ENCODE results near the gene SPATA20. TPM values are rescaled to one million over a fixed set of nuclear protein-coding genes. Genes with fewer than 3 reads are reported as not detected.

Gene SPATA20
- total and polyA plus RNA-seq, 2 experiments from 2014 or later, result 89.9 to 146 TPM

DNA sequence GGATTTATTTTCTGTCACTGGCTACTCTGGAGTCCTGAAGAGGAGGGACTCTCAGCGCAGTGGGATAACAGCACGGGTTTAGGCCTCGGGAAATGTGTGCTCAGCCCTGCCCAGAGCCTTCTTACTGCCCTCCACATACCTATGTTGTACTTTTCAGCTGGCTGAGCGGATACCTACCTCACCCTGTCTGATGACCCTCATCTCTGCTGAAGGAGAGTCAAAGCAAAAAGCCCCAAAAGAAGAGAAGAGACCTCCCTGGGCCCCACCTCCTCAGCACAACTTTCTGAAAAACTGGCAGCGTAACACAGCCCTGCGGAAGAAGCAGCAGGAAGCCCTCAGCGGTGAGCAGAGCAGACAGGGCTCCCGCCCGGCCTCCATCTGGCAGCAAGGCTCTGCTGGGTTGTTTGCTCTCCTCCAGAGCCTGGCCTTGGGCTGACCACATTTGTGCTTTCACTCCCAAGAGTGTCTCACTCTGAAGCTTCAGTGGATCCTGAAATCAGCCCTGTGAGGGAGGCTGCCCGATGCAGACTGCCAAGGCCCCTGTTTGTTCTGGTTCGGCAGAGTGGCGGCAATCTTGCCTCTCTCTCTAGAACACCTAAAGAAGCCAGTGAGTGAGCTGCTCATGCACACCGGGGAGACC lies 28.5 kb upstream of the SPATA20 start:
- H3K79me2 ChIP-seq (ENCODE audit: insufficient read depth), result no peaks in the 10 kb centered on the region
- H3K27ac ChIP-seq, result no peak overlapping the region
- H3F3A ChIP-seq (ENCODE audit: insufficient read depth), result no peaks in the 10 kb centered on the region
- no peaks in the 10 kb centered on the region for H3K9me2 ChIP-seq (ENCODE audit: insufficient read depth)
- in situ Hi-C loops (cut with MboI), result loop anchor here (25.0 kb wide), 1 partner anchor 444 kb away; no protein-coding TSS in a partner anchor
- H3K27me3 ChIP-seq (replicated peaks; ENCODE audit: insufficient read depth), result no peaks in the 10 kb centered on the region
- TF ChIP-seq EZH2 (IDR thresholded peaks at IDR 0.05; ENCODE audit: insufficient read depth, poor library complexity, severe bottlenecking) (no peak), EZH2phosphoT487 (IDR thresholded peaks at IDR 0.05; ENCODE audit: insufficient read depth, low read depth) (no peak)
- H2AFZ ChIP-seq, result no peak overlapping the region
- no peaks in the 10 kb centered on the region for H3K36me3 ChIP-seq (ENCODE audit: low read depth)
- no peak for DNase-seq
- WGBS, 2 experiments (ENCODE audit: low coverage in 1 of 2, low lambda C conversion rate in 2 of 2, missing lambda C conversion rate in 2 of 2), result 76 to 83% methylated on average over 11 to 13 of the region's 13 CpGs
- H3K4me3 ChIP-seq, result no peak overlapping the region
- no peaks in the 10 kb centered on the region for H3K9me3 ChIP-seq (ENCODE audit: low read depth)
- no peak overlapping the region for H3K4me2 ChIP-seq (ENCODE audit: unreplicated experiment)
- peaks cover 11% of the 10 kb centered on the region; the same call in 1 of the 2 replicates for H3K4me1 ChIP-seq (ENCODE audit: insufficient read depth)
- H3K9ac ChIP-seq, result no peak overlapping the region
- H4K20me1 ChIP-seq (ENCODE audit: insufficient read depth), result no peaks in the 10 kb centered on the region

DNA sequence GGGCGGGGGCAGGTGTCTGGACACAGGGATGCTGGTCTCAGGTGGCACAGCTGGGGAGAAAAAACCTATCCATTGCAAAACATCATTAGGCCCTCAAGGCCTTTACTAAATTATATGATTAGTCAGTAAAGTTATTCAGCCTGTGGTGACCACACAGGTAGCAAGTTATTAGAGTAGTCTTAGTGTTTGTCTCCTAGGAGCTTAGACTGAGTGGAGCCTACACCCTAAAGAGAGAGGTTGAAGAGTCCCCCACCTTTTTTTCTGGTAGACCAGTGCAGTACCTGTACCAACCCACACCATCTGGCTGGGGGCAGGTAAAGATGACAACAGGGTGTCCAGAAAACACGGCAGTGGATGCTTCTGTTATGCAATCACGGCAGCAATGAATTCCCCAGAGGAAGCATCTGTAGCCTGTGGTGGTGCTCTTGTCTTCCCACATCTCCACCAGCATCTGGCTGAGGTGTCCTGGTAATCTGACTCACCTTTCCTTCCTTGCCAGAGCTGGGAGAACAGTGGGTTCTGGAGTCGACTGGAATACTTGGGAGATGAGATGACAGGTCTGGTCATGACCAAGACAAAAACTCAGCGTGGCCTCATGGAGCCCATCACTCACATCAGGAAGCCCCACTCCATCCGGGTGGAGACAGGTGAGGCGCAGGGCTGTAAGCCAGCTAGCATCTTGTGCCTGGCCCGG lies 27.7 kb upstream of the SPATA20 start:
- H3K4me3 ChIP-seq, result no peak overlapping the region
- 61 to 62% methylated on average over 7 to 8 of the region's 8 CpGs for WGBS, 2 experiments (ENCODE audit: low coverage in 1 of 2, low lambda C conversion rate in 2 of 2, missing lambda C conversion rate in 2 of 2)
- H3F3A ChIP-seq (ENCODE audit: insufficient read depth), result no peaks in the 10 kb centered on the region
- H3K36me3 ChIP-seq (ENCODE audit: low read depth), result no peaks in the 10 kb centered on the region
- TF ChIP-seq EZH2phosphoT487 (IDR thresholded peaks at IDR 0.05; ENCODE audit: insufficient read depth, low read depth), result no peak
- TF ChIP-seq EZH2 (IDR thresholded peaks at IDR 0.05; ENCODE audit: insufficient read depth, poor library complexity, severe bottlenecking), result no peak
- in situ Hi-C loops (cut with MboI), result loop anchor here (25.0 kb wide), 1 partner anchor 443 kb away; no protein-coding TSS in a partner anchor
- no peak overlapping the region for H2AFZ ChIP-seq
- H4K20me1 ChIP-seq (ENCODE audit: insufficient read depth), result no peaks in the 10 kb centered on the region
- no peaks in the 10 kb centered on the region for H3K79me2 ChIP-seq (ENCODE audit: insufficient read depth)
- no peak overlapping the region for H3K9ac ChIP-seq
- H3K9me2 ChIP-seq (ENCODE audit: insufficient read depth), result no peaks in the 10 kb centered on the region
- H3K4me2 ChIP-seq (ENCODE audit: unreplicated experiment), result no peak overlapping the region
- H3K27ac ChIP-seq, result no peak overlapping the region
- H3K9me3 ChIP-seq (ENCODE audit: low read depth), result no peaks in the 10 kb centered on the region
- peak; percentile 39 for DNase-seq
- H3K27me3 ChIP-seq (replicated peaks; ENCODE audit: insufficient read depth), result no peaks in the 10 kb centered on the region
- peaks cover 11% of the 10 kb centered on the region; the same call in 1 of the 2 replicates for H3K4me1 ChIP-seq (ENCODE audit: insufficient read depth)

DNA sequence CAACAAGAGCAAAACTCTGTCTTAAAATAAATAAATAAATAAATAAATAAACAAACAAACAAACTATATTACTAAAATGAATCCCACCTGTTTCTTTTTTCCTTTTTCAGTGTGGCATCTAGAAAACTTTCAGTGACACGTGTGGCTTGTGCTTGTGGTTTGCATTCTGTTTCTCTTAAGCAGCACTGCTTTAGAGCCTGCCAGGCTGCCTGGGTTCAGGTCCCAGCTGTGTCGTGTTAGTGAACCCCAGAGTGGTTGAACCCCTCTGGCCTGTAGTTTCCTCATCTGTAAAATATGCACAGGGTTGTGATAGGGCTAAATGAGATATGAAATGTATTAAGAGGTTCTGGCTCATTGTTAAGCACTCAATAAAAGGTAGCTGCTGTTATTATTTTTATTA lies 26.5 kb upstream of the SPATA20 start:
- Histone ChIP-seq H3K9me3 (ENCODE audit: low read depth) (no peaks in the 10 kb centered on the region), H3K4me1 (ENCODE audit: insufficient read depth) (peaks cover 2% of the 10 kb centered on the region; the same call in 1 of the 2 replicates)

DNA sequence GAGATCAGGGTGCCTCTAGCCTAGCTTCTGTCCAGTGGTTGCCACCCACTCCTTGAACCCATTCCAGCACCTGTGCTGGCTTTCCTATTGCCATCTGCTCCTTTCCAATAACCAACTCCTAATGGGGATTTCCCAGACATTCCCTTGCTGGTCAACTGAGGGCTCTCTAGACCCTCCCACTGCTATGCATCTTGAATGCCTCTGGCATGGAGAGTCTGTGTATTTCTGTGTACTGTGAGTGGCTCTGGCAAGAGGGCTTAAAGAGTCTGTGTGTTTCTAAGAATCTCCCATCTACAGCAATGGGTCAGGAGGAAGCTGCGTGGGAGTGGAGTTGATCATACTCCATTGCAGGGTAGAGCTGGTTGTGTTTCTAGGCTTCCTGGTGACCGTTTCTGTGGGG lies 25.5 kb upstream of the SPATA20 start:
- H3K27me3 ChIP-seq (replicated peaks; ENCODE audit: insufficient read depth), result no peaks in the 10 kb centered on the region
- no peaks in the 10 kb centered on the region for H3K4me1 ChIP-seq (ENCODE audit: insufficient read depth)
- no peak overlapping the region for H3K4me2 ChIP-seq (ENCODE audit: unreplicated experiment)
- in situ Hi-C loops (cut with MboI), result loop anchor here (25.0 kb wide), 1 partner anchor 441 kb away; no protein-coding TSS in a partner anchor
- 84 to 86% methylated on average over 2 of the region's 2 CpGs for WGBS, 2 experiments (ENCODE audit: low coverage in 1 of 2, low lambda C conversion rate in 2 of 2, missing lambda C conversion rate in 2 of 2)
- TF ChIP-seq EZH2 (IDR thresholded peaks at IDR 0.05; ENCODE audit: insufficient read depth, poor library complexity, severe bottlenecking) (no peak), EZH2phosphoT487 (IDR thresholded peaks at IDR 0.05; ENCODE audit: insufficient read depth, low read depth) (no peak)
- no peaks in the 10 kb centered on the region for H3K9me3 ChIP-seq (ENCODE audit: low read depth)
- no peaks in the 10 kb centered on the region for H4K20me1 ChIP-seq (ENCODE audit: insufficient read depth)
- no peaks in the 10 kb centered on the region for H3K36me3 ChIP-seq (ENCODE audit: low read depth)
- H3K9me2 ChIP-seq (ENCODE audit: insufficient read depth), result no peaks in the 10 kb centered on the region
- no peak for DNase-seq
- no peaks in the 10 kb centered on the region for H3K79me2 ChIP-seq (ENCODE audit: insufficient read depth)
- H3K4me3 ChIP-seq, result no peak overlapping the region
- H2AFZ ChIP-seq, result no peak overlapping the region
- no peaks in the 10 kb centered on the region for H3F3A ChIP-seq (ENCODE audit: insufficient read depth)
- no peak overlapping the region for H3K27ac ChIP-seq
- no peak overlapping the region for H3K9ac ChIP-seq

More for the DNA sequence above, 26.5 kb upstream of the SPATA20 start:
- Histone ChIP-seq H3K36me3 (ENCODE audit: low read depth) (no peaks in the 10 kb centered on the region), H3K27ac (no peak overlapping the region), H3F3A (ENCODE audit: insufficient read depth) (no peaks in the 10 kb centered on the region), H3K79me2 (ENCODE audit: insufficient read depth) (no peaks in the 10 kb centered on the region), H3K9me2 (ENCODE audit: insufficient read depth) (no peaks in the 10 kb centered on the region), H3K4me3 (no peak overlapping the region), H3K27me3 (replicated peaks; ENCODE audit: insufficient read depth) (no peaks in the 10 kb centered on the region), H3K9ac (no peak overlapping the region), H4K20me1 (ENCODE audit: insufficient read depth) (no peaks in the 10 kb centered on the region), H3K4me2 (ENCODE audit: unreplicated experiment) (no peak overlapping the region), H2AFZ (no peak overlapping the region)
- no peak for TF ChIP-seq EZH2 (IDR thresholded peaks at IDR 0.05; ENCODE audit: insufficient read depth, poor library complexity, severe bottlenecking)
- no peak for TF ChIP-seq EZH2phosphoT487 (IDR thresholded peaks at IDR 0.05; ENCODE audit: insufficient read depth, low read depth)
- in situ Hi-C loops (cut with MboI), result loop anchor here (25.0 kb wide), 1 partner anchor 442 kb away; no protein-coding TSS in a partner anchor
- 65 to 70% methylated on average over 2 of the region's 2 CpGs for WGBS, 2 experiments (ENCODE audit: low coverage in 1 of 2, low lambda C conversion rate in 2 of 2, missing lambda C conversion rate in 2 of 2)
- no peak for DNase-seq
